GM19025 (cell line): ENCODE measurements around the gene PSKH1.
A peak's percentile ranks its signal among the peaks of the same experiment; 100 is the strongest.
"Not testable (repeated sequence)": the region's sequence is repeated elsewhere in the genome, so short reads cannot be mapped to it uniquely, and the experiment has no call there.

Experiments used
- ATAC-seq: cut with Tn5 transposase; IDR thresholded peaks from one replicate; pipeline ENCODE4 v1.9.1; 2021; ENCODE audit warnings: mild to moderate bottlenecking, low read depth, moderate library complexity; ENCODE audit not compliant: unreplicated experiment

PSKH1 gene

DNA sequence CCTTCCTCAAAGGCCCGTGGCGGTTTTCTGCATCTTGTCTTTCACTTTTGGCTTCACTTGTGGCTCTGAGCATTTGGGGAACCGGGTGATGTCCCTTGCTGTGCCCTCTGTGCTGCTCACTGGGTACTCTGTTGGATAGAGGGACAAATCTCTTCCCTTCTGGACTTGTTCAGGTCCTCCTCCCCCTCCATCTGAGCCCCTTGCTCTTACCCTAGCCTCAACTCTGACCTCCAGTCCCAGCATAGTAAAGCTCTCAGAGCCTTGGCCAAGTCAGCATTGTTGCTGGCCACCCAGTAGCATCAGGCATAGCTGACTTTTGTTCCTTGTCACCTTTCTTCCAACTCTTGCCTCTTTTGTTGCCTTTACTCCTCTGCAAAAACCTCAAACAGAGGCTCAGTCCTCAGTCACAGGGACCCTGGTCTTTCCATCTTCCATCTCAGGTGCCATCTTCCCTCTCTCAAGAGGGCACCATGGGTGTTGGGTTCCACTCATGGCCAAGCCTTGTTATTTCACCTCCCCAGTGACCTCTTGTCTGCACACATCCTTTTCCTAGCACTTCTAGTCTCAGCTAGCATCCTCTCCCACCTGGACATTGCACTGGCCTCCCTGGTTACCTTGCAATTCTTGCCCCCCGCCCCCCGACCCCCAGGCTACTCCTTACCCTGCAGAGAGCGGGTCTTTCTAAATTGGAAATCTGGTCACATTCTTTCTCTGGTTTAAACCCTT lies 44.0 kb downstream of the PSKH1 start:
- peak; percentile 40 for ATAC-seq

- not testable (repeated sequence) for ATAC-seq
Observed at GRCh38 chr16:67937713-67938112, 44.7 kb downstream of the PSKH1 start.

GRCh38 chr16:67939507-67940445 lies 46.7 kb downstream of the PSKH1 start:
- no peak for ATAC-seq

- ATAC-seq: no peak
Observed at GRCh38 chr16:67940446-67941089, 47.5 kb downstream of the PSKH1 start.

GRCh38 chr16:67941469-67942199 lies 48.6 kb downstream of the PSKH1 start:
- no peak for ATAC-seq

- no peak for ATAC-seq
Observed at GRCh38 chr16:67942200-67942509, 49.1 kb downstream of the PSKH1 start.

DNA sequence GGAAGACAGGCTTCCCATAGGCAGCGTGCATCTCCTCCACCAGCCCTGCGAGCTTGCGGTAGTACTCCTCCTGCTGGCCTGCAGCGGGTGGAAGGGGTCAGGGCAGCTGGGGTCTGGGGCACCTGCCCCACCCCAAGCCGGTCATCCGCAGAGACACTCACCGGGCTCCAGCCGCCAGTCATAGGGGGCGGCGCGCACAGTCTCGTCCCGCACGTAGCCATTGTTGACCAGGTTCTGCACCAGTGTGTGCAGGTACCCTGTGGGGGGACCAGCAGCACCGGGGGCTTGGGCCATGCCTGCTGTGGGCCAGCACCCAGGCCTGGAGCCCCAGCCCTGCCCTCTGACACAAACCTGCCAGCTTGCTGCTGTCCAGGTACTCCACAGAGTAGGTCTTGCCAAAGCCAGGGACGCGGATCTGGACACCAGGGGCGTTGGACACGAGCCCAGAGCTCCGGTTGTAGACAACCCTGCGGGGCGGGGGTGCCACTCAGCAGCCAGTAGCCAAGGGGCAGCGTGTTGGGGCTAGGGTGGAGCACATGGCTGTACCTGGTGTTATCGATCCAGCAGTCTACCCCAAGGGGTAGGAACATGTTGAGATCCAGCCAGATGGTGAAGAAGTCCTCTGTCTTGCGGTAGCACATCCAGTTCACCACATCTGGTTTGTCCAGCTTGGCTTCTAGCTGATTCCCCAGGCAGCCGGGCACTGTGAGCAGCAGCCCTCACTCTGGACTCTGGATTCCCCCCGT lies 49.6 kb downstream of the PSKH1 start:
- no peak for ATAC-seq

- ATAC-seq: no peak
Observed at GRCh38 chr16:67943256-67943618, 50.2 kb downstream of the PSKH1 start.

- no peak for ATAC-seq
Observed at GRCh38 chr16:67943619-67944504, 50.8 kb downstream of the PSKH1 start, which contains the start of gene LCAT. TSS of gene LCAT (minus strand) at chr16:67944120. CDS start at chr16:67944101, 19 bp downstream.

DNA sequence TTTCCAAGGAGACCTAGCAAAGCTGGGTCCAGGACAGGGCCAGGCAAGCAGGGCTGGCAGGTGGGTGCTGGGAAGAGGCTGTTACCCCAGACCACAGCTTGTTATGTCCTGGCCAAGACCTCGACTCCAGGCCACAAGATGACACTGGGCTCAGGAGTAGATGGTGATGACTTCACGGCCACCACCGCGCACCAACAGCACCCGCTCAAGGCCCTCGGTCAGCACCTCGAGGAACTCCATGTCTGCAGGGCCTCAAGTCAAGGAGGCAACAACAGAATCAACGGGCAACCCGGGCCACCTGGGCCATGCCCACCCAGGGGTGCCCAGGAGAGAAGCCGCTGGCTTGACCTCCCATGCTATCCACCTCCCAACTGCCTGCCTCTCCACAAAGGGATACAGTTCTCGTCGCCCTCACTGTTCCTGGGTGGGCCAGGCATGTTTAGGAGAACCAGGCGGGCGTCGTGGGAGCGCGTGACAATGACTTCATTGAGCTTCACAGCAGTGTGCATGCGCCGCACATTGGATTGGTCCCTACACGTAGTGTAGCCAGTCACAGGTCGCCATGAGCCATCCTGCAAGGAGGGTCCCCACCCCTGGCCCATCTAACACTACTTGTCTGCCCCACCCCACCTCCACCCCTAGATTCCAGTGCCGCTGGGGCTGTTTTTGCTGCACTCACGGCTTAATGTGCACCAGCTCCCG lies 51.8 kb downstream of the PSKH1 start:
- ATAC-seq: no peak

GRCh38 chr16:67945392-67945933 lies 52.4 kb downstream of the PSKH1 start:
- no peak for ATAC-seq

- no peak for ATAC-seq
Observed at GRCh38 chr16:67946128-67946569, 53.1 kb downstream of the PSKH1 start.

DNA sequence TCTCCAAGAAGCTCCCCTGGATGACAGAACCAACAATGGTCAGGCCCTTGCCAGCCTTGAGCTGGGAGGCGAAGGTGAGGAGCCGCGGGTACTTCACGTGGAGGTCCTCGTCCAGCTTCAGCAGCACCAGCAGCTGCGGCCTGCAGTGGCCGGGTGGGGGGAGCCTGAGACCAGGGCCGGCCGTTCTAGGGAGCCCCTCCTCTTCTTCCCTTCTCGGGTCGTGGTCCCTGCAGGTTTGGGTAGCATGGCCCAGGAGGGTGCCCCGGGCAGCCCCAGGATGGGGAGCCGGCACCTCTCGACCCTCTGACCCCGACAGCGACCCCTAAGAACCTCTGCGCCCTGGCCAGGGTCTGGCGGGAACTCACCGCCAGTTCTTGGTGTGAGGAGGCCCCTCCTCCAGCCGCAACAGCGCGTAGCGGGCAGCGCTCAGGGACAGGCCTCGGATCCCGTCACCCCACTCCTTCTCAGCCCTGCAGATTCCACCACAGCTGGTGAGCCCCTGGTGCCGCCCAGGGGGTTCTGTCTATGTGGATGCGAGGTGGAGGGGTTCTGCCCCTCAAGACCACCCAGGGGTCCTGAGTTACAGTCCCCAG lies 54.0 kb downstream of the PSKH1 start:
- ATAC-seq: no peak

DNA sequence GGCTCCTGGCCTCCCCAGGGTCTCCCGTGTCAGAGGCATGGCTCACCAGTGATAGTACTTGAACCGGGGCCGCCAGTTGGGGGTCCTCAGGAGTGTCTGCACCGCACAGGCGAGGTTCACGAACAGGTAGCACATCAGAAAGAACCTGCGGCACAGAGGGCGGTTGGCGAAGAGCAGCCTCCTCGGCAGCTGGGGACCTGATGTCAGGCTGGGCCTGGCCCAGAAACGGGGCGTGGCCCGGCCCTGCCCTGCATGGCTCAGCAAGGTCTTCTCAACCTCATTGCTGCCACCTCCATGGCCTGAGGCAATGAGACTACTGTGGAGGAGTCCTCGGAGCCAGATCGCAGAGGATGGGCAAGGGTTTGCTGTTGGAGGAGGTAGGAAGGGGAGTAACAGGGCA lies 55.0 kb downstream of the PSKH1 start:
- ATAC-seq: no peak

- ATAC-seq: no peak
Observed at GRCh38 chr16:67949645-67950044, 56.6 kb downstream of the PSKH1 start.

- no peak for ATAC-seq
Observed at GRCh38 chr16:67950335-67950843, 57.3 kb downstream of the PSKH1 start.

- no peak for ATAC-seq
Observed at GRCh38 chr16:67951485-67951884, 58.4 kb downstream of the PSKH1 start.
